PC-3 (cell line): ENCODE data around the gene STIM1. TPM values are rescaled to one million over a fixed set of nuclear protein-coding genes. Genes with fewer than 3 reads are reported as not detected.

Source experiments
- ATAC-seq: fragments of 200-7000 bp; cut with Tn5 transposase; 2 replicates; pipeline ENCODE4 v1.9.1; 2020; ENCODE audit warnings: mild to moderate bottlenecking, moderate library complexity
- BruUV-seq: library from RNA; stranded (reverse); fragments of 400-500 nt; replicated peaks from 2 replicates; lab custom pipeline; 2021; lab: Mats Ljungman, UMichigan
- CTCF ChIA-PET: fragments of 300-600 bp; sonication (Branson Sonifier 250); formaldehyde crosslinking; loops from one replicate; lab custom pipeline; 2022; ENCODE audit warnings: antibody characterized with exemption; lab: Charles Lee
- POLR2A ChIA-PET: fragments of 300-600 bp; sonication (Branson Sonifier 250); formaldehyde crosslinking; loops from one replicate; lab custom pipeline; 2022; ENCODE audit warnings: antibody characterized with exemption; ENCODE audit not compliant: unreplicated experiment; lab: Charles Lee
- DNase-seq: peaks from one replicate; pipeline ENCODE4 v3.0.0-alpha.2; 2015
- H2AFZ ChIP-seq: fragments of 300-600 bp; sonication (generic); 2 replicates; pipeline ENCODE4 v1.6.0; 2016; ENCODE audit warnings: antibody characterized with exemption, low read length
- H3F3A ChIP-seq: fragments of 300-600 bp; sonication (generic); one replicate; pipeline ENCODE4 v1.6.0; 2017; ENCODE audit warnings: antibody characterized with exemption, low read length, control low read depth, mild to moderate bottlenecking; ENCODE audit not compliant: unreplicated experiment
- H3K27ac ChIP-seq: fragments of 300-600 bp; sonication (generic); 2 replicates; pipeline ENCODE4 v1.5.1; 2016; ENCODE audit warnings: mild to moderate bottlenecking, low read length
- H3K27me3 ChIP-seq: fragments of 300-600 bp; sonication (generic); 2 replicates; pipeline ENCODE4 v1.6.1; 2016; ENCODE audit warnings: low read length, mixed read lengths
- H3K36me3 ChIP-seq: fragments of 300-600 bp; sonication (generic); 2 replicates; pipeline ENCODE4 v1.6.1; 2016; ENCODE audit warnings: low read depth, mixed run types, low read length, mixed read lengths
- H3K4me1 ChIP-seq: fragments of 300-600 bp; sonication (generic); 2 replicates; pipeline ENCODE4 v1.5.1; 2016; ENCODE audit warnings: low read length; ENCODE audit not compliant: insufficient read depth
- H3K4me2 ChIP-seq: fragments of 300-600 bp; sonication (generic); 2 replicates; pipeline ENCODE4 v1.6.0; 2016; ENCODE audit warnings: low read length
- H3K4me3 ChIP-seq: fragments of 300-600 bp; sonication (generic); 2 replicates; pipeline ENCODE4 v1.5.1; 2016; ENCODE audit warnings: mild to moderate bottlenecking, low read length, mixed read lengths
- H3K79me2 ChIP-seq: fragments of 300-600 bp; sonication (generic); 2 replicates; pipeline ENCODE4 v1.6.1; 2017; ENCODE audit warnings: low read length, mixed read lengths
- H3K9ac ChIP-seq: fragments of 300-600 bp; sonication (generic); 2 replicates; pipeline ENCODE4 v1.6.0; 2016; ENCODE audit warnings: mild to moderate bottlenecking, low read length
- H3K9me2 ChIP-seq: fragments of 300-600 bp; sonication (generic); replicated peaks from 2 replicates; pipeline ENCODE4 v1.6.1; 2016; ENCODE audit warnings: mixed run types, low read length, mixed read lengths
- H3K9me3 ChIP-seq: fragments of 300-600 bp; sonication (generic); 2 replicates; pipeline ENCODE4 v1.6.1; 2016; ENCODE audit warnings: low read length, mixed read lengths
- H4K20me1 ChIP-seq: fragments of 300-600 bp; sonication (generic); 2 replicates; pipeline ENCODE4 v1.6.1; 2016; ENCODE audit warnings: low read length, mixed read lengths
- CTCF ChIP-seq: fragments of 300-600 bp; sonication (generic); conservative IDR thresholded peaks from 2 replicates; pipeline ENCODE4 v1.5.1; 2017; ENCODE audit warnings: antibody characterized with exemption, low read depth, mild to moderate bottlenecking, low read length
- EZH2 ChIP-seq: fragments of 300-600 bp; sonication (generic); IDR thresholded peaks from one replicate; pipeline ENCODE4 v1.6.1; 2017; ENCODE audit warnings: antibody characterized with exemption, mild to moderate bottlenecking, low read length; ENCODE audit not compliant: unreplicated experiment
- EZH2phosphoT487 ChIP-seq: fragments of 300-600 bp; sonication (generic); IDR thresholded peaks from 2 replicates; pipeline ENCODE4 v1.6.1; 2018; ENCODE audit warnings: mild to moderate bottlenecking, antibody characterized with exemption, low read length, borderline replicate concordance
- intact Hi-C: fragments of 100-400 bp; cut with micrococcal nuclease; formaldehyde crosslinking; loops from 2 replicates; pipeline ENCODE4 v1.9.0; 2023
- total RNA-seq: library from RNA; depleted of rRNA; stranded (reverse); fragments of >200 nt; gene quantifications from 2 replicates; pipeline ENCODE4 v1.2.3, GENCODE V29; 2014

The STIM1 gene
- total RNA-seq, 1 experiment from 2014 or later = 22.8 TPM

GRCh38 chr11:3816673-3817072, 38.8 kb upstream of the STIM1 start:
- ATAC-seq (no peak; the same call in 1 of the 2 replicates), DNase-seq (peak; percentile 33)
- Histone ChIP-seq H2AFZ (no peak overlapping the region), H3K79me2 (no peaks in the 10 kb centered on the region), H3K27me3 (no peaks in the 10 kb centered on the region), H4K20me1 (no peaks in the 10 kb centered on the region), H3K27ac (no peak overlapping the region), H3K36me3 (no peaks in the 10 kb centered on the region), H3K4me3 (no peak overlapping the region), H3K4me2 (no peak overlapping the region), H3K9ac (no peak overlapping the region), H3K9me3 (no peaks in the 10 kb centered on the region), H3K9me2 (no peaks in the 10 kb centered on the region), H3K4me1 (no peaks in the 10 kb centered on the region), H3F3A (no peaks in the 10 kb centered on the region)
- ChIA-PET CTCF (no interaction called here), POLR2A (no interaction called here)
- TF ChIP-seq EZH2phosphoT487 = no peak
- no peak for TF ChIP-seq CTCF
- TF ChIP-seq EZH2 = no peak
- intact Hi-C loops = no loop called here
- no TSS peak for BruUV-seq

- Histone ChIP-seq H3K4me2 (no peak overlapping the region), H3F3A (no peaks in the 10 kb centered on the region), H4K20me1 (no peaks in the 10 kb centered on the region), H3K36me3 (no peaks in the 10 kb centered on the region), H2AFZ (no peak overlapping the region), H3K9ac (no peak overlapping the region), H3K27ac (no peak overlapping the region), H3K9me2 (no peaks in the 10 kb centered on the region), H3K27me3 (no peaks in the 10 kb centered on the region), H3K4me1 (no peaks in the 10 kb centered on the region), H3K79me2 (no peaks in the 10 kb centered on the region), H3K9me3 (no peaks in the 10 kb centered on the region), H3K4me3 (no peak overlapping the region)
- TF ChIP-seq EZH2 (no peak), EZH2phosphoT487 (no peak), CTCF (no peak)
- POLR2A ChIA-PET = no interaction called here
- DNase-seq (no peak), ATAC-seq (no peak)
- CTCF ChIA-PET = interaction anchor here (0.6 kb wide), 2 partner anchors 179 to 409 kb away, joined by 6 to 16 read pairs; no protein-coding TSS in a partner anchor
- intact Hi-C loops = no loop called here
- no TSS peak for BruUV-seq
Observed at GRCh38 chr11:3817181-3817800, 38.2 kb upstream of the STIM1 start.

- no peaks in the 10 kb centered on the region for H3K79me2 ChIP-seq
- POLR2A ChIA-PET = no interaction called here
Observed at GRCh38 chr11:3820971-3821370, 34.5 kb upstream of the STIM1 start.

More at GRCh38 chr11:3820971-3821370, 34.5 kb upstream of the STIM1 start:
- Histone ChIP-seq H2AFZ (no peak overlapping the region), H3K27ac (no peak overlapping the region), H3K9me2 (no peaks in the 10 kb centered on the region), H3K4me1 (no peaks in the 10 kb centered on the region), H3K9ac (no peak overlapping the region), H3K27me3 (no peaks in the 10 kb centered on the region), H3K4me3 (no peak overlapping the region), H4K20me1 (no peaks in the 10 kb centered on the region), H3K9me3 (no peaks in the 10 kb centered on the region), H3K36me3 (no peaks in the 10 kb centered on the region; the same call in 1 of the 2 replicates), H3F3A (no peaks in the 10 kb centered on the region), H3K4me2 (no peak overlapping the region)
- CTCF ChIA-PET = no interaction called here
- no TSS peak for BruUV-seq
- no peak for DNase-seq
- TF ChIP-seq EZH2 = no peak
- no peak for TF ChIP-seq EZH2phosphoT487
- no peak for TF ChIP-seq CTCF
- ATAC-seq = no peak
- intact Hi-C loops = no loop called here
